MM.1S (cell line): Measurements from ENCODE around the gene TRIM29.

Experiments used
- DNase-seq: peaks from one replicate; pipeline ENCODE4 v3.0.0-alpha.2; 2015
- H2AFZ ChIP-seq: fragments of 300-600 bp; sonication (generic); 2 replicates; pipeline ENCODE4 v1.6.0; 2016; ENCODE audit warnings: antibody characterized with exemption, low read length
- H3F3A ChIP-seq: fragments of 300-600 bp; sonication (generic); 2 replicates; pipeline ENCODE4 v1.6.1; 2016; ENCODE audit warnings: mild to moderate bottlenecking, antibody characterized with exemption, low read length, moderate library complexity, mixed read lengths; ENCODE audit not compliant: insufficient read depth
- H3K27ac ChIP-seq: fragments of 300-600 bp; sonication (generic); 2 replicates; pipeline ENCODE4 v1.5.1; 2016; ENCODE audit warnings: mild to moderate bottlenecking, low read length
- H3K27me3 ChIP-seq: fragments of 300-600 bp; sonication (generic); replicated peaks from 2 replicates; pipeline ENCODE4 v1.6.0; 2016; ENCODE audit warnings: low read length; ENCODE audit not compliant: insufficient read depth
- H3K36me3 ChIP-seq: fragments of 300-600 bp; sonication (generic); replicated peaks from 2 replicates; pipeline ENCODE4 v1.6.1; 2016; ENCODE audit warnings: mild to moderate bottlenecking, low read length, mixed read lengths; ENCODE audit not compliant: insufficient read depth
- H3K4me1 ChIP-seq: fragments of 300-600 bp; sonication (generic); 2 replicates; pipeline ENCODE4 v1.6.1; 2016; ENCODE audit warnings: low read length, mixed read lengths
- H3K4me2 ChIP-seq: fragments of 300-600 bp; sonication (generic); 2 replicates; pipeline ENCODE4 v1.6.0; 2016; ENCODE audit warnings: low read depth, low read length
- H3K4me3 ChIP-seq: fragments of 300-600 bp; sonication (generic); 2 replicates; pipeline ENCODE4 v1.5.1; 2016; ENCODE audit warnings: low read length, mixed read lengths
- H3K79me2 ChIP-seq: fragments of 300-600 bp; sonication (generic); 2 replicates; pipeline ENCODE4 v1.6.1; 2016; ENCODE audit warnings: mixed run types, low read length, mixed read lengths
- H3K9ac ChIP-seq: fragments of 300-600 bp; sonication (generic); 2 replicates; pipeline ENCODE4 v1.6.1; 2016; ENCODE audit warnings: low read length, mixed read lengths
- H3K9me2 ChIP-seq: fragments of 300-600 bp; sonication (generic); replicated peaks from 2 replicates; pipeline ENCODE4 v1.6.1; 2016; ENCODE audit warnings: mild to moderate bottlenecking, low read length, mixed read lengths; ENCODE audit not compliant: insufficient read depth
- H3K9me3 ChIP-seq: fragments of 300-600 bp; sonication (generic); replicated peaks from 2 replicates; pipeline ENCODE4 v1.6.1; 2016; ENCODE audit warnings: mild to moderate bottlenecking, low read length, mixed read lengths; ENCODE audit not compliant: insufficient read depth
- H4K20me1 ChIP-seq: fragments of 300-600 bp; sonication (generic); 2 replicates; pipeline ENCODE4 v1.6.1; 2016; ENCODE audit warnings: mild to moderate bottlenecking, low read length, moderate library complexity, mixed read lengths; ENCODE audit not compliant: insufficient read depth
- EZH2 ChIP-seq: fragments of 300-600 bp; sonication (generic); optimal IDR thresholded peaks from 2 replicates; pipeline ENCODE3; 2017; ENCODE audit warnings: low read depth, mild to moderate bottlenecking, antibody characterized with exemption, low read length, mixed read lengths
- EZH2phosphoT487 ChIP-seq: fragments of 300-600 bp; sonication (generic); IDR thresholded peaks from 2 replicates; pipeline ENCODE4 v1.6.1; 2018; ENCODE audit warnings: antibody characterized with exemption, low read length
- TF ChIP-seq, protein P1 (sequence below): fragments of 300-600 bp; sonication (generic); IDR thresholded peaks from 2 replicates; pipeline ENCODE4 v1.5.1; 2016; ENCODE audit warnings: antibody characterized with exemption, low read length, mixed read lengths

TRIM29 gene

DNA sequence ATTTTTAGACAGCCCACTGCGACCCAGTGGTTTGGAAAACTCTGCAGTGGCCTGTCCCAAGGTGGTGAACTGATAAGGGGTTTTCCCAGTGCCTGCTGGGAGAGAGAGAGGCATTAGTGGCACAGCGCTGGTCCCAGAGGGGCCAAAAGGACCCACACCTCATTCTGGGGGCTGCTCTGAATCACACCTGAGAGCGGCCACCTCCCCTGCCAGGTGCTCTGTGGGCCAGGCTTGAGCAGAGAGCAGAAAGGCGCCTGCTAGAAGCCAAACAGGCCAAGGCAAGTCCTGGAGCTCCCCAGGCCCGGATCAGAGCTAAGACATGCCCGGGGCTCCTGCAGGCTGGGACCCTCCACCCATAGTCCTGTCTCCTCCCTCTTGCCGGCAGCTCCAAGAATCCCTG lies 20.9 kb downstream of the TRIM29 start:
- no peaks in the 10 kb centered on the region for H3K36me3 ChIP-seq
- no peak overlapping the region for H3K4me3 ChIP-seq
- no peaks in the 10 kb centered on the region for H3K9me2 ChIP-seq
- no peak overlapping the region for H2AFZ ChIP-seq
- no peaks in the 10 kb centered on the region for H3F3A ChIP-seq
- H3K4me2 ChIP-seq, result no peak overlapping the region
- no peaks in the 10 kb centered on the region for H3K79me2 ChIP-seq
- no peaks in the 10 kb centered on the region for H3K9me3 ChIP-seq
- DNase-seq, result no peak
- TF ChIP-seq, protein P1, sequence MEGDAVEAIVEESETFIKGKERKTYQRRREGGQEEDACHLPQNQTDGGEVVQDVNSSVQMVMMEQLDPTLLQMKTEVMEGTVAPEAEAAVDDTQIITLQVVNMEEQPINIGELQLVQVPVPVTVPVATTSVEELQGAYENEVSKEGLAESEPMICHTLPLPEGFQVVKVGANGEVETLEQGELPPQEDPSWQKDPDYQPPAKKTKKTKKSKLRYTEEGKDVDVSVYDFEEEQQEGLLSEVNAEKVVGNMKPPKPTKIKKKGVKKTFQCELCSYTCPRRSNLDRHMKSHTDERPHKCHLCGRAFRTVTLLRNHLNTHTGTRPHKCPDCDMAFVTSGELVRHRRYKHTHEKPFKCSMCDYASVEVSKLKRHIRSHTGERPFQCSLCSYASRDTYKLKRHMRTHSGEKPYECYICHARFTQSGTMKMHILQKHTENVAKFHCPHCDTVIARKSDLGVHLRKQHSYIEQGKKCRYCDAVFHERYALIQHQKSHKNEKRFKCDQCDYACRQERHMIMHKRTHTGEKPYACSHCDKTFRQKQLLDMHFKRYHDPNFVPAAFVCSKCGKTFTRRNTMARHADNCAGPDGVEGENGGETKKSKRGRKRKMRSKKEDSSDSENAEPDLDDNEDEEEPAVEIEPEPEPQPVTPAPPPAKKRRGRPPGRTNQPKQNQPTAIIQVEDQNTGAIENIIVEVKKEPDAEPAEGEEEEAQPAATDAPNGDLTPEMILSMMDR, result no peak
- TF ChIP-seq EZH2 (no peak), EZH2phosphoT487 (no peak)
- H4K20me1 ChIP-seq, result no peaks in the 10 kb centered on the region
- no peak overlapping the region for H3K9ac ChIP-seq
- no peaks in the 10 kb centered on the region for H3K4me1 ChIP-seq
- peaks cover 45% of the 10 kb centered on the region for H3K27me3 ChIP-seq
- no peak overlapping the region for H3K27ac ChIP-seq

DNA sequence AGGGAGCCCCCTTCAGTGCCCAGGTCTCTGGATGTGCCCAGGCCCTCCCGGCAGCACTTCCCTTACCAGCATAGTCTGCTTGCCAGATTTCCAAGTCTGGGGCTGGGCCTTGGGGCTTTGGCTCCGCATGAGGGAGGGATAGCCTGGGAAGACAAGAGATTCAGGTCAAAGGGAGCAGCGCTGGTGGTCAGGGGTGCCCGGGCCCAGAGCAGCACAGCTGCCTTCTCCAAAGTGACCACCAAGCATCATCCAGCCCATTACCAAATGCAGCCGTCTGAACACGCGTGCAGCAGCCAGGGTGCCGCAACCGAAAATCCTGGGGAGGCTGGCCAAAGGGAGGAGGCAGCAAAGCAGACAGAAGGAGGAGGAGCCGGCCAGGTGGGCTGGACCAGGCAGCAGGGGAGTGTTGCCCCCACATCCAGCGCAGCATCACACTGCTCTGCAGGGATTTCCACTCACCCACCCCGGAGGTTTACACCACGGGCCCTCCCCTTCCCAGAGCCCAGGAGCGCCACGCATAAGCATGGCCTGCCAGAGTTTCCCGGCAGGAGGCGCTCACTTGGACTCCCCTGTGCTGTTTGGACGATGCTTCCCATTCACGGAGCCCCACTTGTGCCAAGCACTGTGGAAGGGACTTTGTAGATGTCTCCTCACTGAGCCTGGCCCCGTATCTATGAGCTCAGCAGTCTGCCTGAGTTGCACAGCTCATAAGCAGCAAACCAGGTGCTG lies 22.5 kb downstream of the TRIM29 start:
- no peak for DNase-seq
- TF ChIP-seq, protein P1, result peak; percentile 33
- TF ChIP-seq EZH2, result no peak
- no peak overlapping the region for H3K9ac ChIP-seq
- no peaks in the 10 kb centered on the region for H3K36me3 ChIP-seq
- H3K79me2 ChIP-seq, result no peaks in the 10 kb centered on the region
- H4K20me1 ChIP-seq, result no peaks in the 10 kb centered on the region
- H3K9me2 ChIP-seq, result no peaks in the 10 kb centered on the region
- H3K27me3 ChIP-seq, result peaks cover 47% of the 10 kb centered on the region
- no peak overlapping the region for H3K4me3 ChIP-seq
- H3K9me3 ChIP-seq, result no peaks in the 10 kb centered on the region
- no peak overlapping the region for H3K27ac ChIP-seq
- no peak overlapping the region for H3K4me2 ChIP-seq
- H3F3A ChIP-seq, result no peaks in the 10 kb centered on the region
- no peaks in the 10 kb centered on the region for H3K4me1 ChIP-seq
- no peak overlapping the region for H2AFZ ChIP-seq

DNA sequence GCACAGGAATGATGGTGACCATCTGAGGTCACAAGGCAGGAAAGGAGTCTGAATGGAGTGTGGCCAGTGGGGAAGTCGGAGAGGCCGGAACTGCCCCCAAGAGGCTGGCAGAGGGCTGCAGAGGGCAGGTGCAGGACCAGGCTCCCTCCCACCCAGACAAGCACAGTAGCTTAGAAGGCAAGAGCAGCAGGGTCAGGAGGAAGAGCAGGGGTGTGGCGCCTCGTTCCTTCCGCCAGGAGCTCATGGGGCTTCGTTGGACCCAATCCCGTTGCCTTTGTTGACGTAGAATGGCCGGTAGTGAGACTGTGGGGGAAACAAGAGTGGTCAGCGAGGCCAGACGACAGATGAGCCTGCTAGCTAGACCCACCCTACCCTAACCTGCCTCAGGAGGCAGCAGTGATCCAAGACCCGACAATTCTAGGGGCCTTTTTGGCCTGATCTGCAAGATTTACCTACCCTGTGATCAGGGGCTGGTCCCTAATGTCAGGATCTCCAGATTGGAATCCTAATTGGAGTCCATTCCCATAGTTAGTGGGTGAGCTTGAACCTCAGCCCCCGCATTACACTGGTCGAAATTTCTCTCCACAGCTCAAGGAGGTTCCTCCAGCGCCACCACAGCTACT lies 25.6 kb downstream of the TRIM29 start:
- no peak overlapping the region for H3K4me2 ChIP-seq
- no peaks in the 10 kb centered on the region for H3K4me1 ChIP-seq
- no peaks in the 10 kb centered on the region for H4K20me1 ChIP-seq
- peaks cover 54% of the 10 kb centered on the region for H3K27me3 ChIP-seq
- H2AFZ ChIP-seq, result no peak overlapping the region
- H3K36me3 ChIP-seq, result no peaks in the 10 kb centered on the region
- no peak overlapping the region for H3K27ac ChIP-seq
- no peak overlapping the region for H3K9ac ChIP-seq
- no peak for DNase-seq
- no peak for TF ChIP-seq EZH2
- TF ChIP-seq, protein P1, result peak; percentile 7; the same call in 1 of the 2 replicates
- no peaks in the 10 kb centered on the region for H3K9me3 ChIP-seq
- H3K79me2 ChIP-seq, result no peaks in the 10 kb centered on the region
- H3K9me2 ChIP-seq, result no peaks in the 10 kb centered on the region
- H3K4me3 ChIP-seq, result no peak overlapping the region
- H3F3A ChIP-seq, result no peaks in the 10 kb centered on the region
